Measurements from ENCODE around the gene SLC17A9. TPM values are rescaled to one million over a fixed set of nuclear protein-coding genes. Genes with fewer than 3 reads are reported as not detected.

Gene SLC17A9
- total RNA-seq, 1 donor from 2014 or later: 12.0 TPM

DNA sequence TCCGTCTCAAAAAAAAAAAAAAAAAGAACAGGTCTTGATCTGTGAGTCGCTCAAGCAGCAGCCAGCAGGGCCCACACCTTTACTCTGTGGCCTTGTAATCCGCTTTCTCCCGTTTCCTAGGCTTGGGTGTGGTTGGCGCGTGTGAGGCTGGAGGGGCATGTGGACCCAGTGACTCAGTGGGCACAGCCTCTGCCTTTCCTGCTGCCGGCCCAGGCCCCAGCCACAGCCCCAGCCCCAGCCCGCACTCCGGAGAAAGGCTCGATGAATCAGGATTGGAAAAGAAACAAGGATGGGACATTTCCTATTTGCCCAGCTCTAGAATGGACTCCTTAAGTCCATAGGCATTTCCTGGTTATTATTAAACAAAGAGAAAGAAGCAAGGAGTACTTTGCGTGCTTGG lies 50.0 kb downstream of the SLC17A9 start:
- H3K27me3 ChIP-seq (ENCODE audit: control insufficient read depth, insufficient read depth, low read length): peaks cover 80% of the 10 kb centered on the region
- TF ChIP-seq, protein P1, sequence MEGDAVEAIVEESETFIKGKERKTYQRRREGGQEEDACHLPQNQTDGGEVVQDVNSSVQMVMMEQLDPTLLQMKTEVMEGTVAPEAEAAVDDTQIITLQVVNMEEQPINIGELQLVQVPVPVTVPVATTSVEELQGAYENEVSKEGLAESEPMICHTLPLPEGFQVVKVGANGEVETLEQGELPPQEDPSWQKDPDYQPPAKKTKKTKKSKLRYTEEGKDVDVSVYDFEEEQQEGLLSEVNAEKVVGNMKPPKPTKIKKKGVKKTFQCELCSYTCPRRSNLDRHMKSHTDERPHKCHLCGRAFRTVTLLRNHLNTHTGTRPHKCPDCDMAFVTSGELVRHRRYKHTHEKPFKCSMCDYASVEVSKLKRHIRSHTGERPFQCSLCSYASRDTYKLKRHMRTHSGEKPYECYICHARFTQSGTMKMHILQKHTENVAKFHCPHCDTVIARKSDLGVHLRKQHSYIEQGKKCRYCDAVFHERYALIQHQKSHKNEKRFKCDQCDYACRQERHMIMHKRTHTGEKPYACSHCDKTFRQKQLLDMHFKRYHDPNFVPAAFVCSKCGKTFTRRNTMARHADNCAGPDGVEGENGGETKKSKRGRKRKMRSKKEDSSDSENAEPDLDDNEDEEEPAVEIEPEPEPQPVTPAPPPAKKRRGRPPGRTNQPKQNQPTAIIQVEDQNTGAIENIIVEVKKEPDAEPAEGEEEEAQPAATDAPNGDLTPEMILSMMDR (IDR thresholded peaks at IDR 0.05; ENCODE audit: insufficient read depth, low read length, poor library complexity, severe bottlenecking): no peak
- DNase-seq (ENCODE audit: low read depth): no peak
- no peaks in the 10 kb centered on the region for H3K36me3 ChIP-seq (ENCODE audit: control insufficient read depth, insufficient read depth, low read length)
- no peak overlapping the region for H3K4me3 ChIP-seq (ENCODE audit: low read depth, low read length)

DNA sequence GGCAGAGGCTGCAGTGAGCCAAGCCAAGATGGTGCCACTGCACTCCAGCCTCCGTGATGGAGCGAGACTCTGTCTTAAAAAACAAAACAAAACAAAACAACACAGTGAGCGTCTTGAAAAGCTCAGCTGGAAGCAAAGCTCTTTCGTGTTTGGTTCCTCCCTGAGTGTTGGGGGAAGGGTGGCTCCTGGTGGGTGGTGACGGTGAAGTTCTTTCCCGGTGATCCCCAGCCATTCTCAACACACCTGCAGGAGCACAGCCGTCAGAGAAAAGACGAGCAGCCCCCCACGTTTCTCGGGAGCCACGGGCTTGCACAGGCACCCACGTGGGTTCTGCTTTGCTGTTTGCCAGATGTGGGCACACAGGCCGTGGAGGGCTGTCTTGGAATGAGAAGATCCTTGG lies 51.0 kb downstream of the SLC17A9 start:
- Histone ChIP-seq H3K4me3 (ENCODE audit: low read depth, low read length) (no peak overlapping the region), H3K27me3 (ENCODE audit: control insufficient read depth, insufficient read depth, low read length) (peaks cover 83% of the 10 kb centered on the region), H3K36me3 (ENCODE audit: control insufficient read depth, insufficient read depth, low read length) (no peaks in the 10 kb centered on the region)
- TF ChIP-seq, protein P1 (IDR thresholded peaks at IDR 0.05; ENCODE audit: insufficient read depth, low read length, poor library complexity, severe bottlenecking): no peak
- no peak for DNase-seq (ENCODE audit: low read depth)

DNA sequence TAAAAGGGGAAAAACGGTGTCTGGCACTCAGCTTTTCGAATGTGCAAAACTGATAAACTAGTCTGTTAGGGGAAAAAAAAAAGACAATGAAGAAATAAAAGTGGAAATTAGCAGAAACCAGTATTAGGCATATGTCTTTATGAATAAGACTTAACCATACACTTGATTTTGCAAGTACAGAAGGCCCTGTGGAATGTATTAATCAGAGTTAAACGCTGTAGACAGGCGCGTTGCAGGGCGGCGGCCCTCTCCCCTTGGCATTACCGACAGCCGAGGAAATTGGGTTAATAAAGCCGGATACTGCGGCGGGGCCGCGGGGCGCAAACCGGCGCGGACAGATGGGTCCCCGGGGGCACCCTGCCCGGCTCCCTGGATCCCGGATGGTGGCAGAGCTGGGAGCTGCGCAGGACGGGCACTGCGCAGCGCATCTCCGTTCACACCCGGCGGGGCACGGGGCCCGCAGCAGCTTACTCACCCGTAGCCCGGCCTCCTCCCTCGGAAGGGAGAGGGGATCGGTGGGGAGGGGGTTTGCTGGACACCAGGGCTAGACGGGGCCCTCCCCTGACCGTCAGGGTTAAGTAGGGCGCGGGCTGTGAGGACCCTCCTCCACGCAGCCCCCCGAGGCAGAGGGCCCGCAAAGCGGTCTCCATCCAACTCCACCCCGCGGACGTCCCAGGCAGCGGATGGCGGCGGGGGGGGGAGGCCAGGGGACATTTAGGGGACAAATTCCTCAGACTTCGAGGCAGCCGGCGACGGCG lies 52.3 kb downstream of the SLC17A9 start:
- no peak for DNase-seq (ENCODE audit: low read depth)
- H3K36me3 ChIP-seq (ENCODE audit: control insufficient read depth, insufficient read depth, low read length): no peaks in the 10 kb centered on the region
- H3K27me3 ChIP-seq (ENCODE audit: control insufficient read depth, insufficient read depth, low read length): peaks cover 87% of the 10 kb centered on the region
- TF ChIP-seq, protein P1 (IDR thresholded peaks at IDR 0.05; ENCODE audit: insufficient read depth, low read length, poor library complexity, severe bottlenecking): no peak
- no peak overlapping the region for H3K4me3 ChIP-seq (ENCODE audit: low read depth, low read length)

DNA sequence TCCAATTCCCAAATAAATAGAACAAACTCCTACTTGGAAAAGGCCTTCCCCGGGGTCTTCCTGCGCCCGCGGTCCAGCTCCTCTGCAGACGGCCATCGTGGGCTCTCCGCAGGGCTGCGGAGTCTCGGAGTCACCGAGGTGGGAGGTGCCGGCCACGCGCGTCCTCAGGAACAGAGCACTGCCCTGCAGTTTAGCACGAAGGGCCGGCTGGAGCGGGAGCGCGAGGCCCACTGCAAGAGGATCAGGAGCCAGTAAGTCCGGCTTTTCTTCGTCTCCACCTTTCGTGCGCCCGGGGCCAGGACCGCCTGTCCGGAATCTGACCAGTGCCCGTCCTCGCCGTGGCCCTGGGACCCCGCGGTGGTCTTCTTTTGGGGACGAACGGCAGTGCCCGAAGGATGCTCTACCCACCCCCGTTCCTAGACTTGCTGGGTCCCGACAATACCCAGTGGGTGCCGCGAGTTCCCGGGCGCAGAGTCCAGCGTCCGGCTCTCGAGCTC lies 52.9 kb downstream of the SLC17A9 start:
- H3K4me3 ChIP-seq (ENCODE audit: low read depth, low read length): no peak overlapping the region
- TF ChIP-seq, protein P1 (IDR thresholded peaks at IDR 0.05; ENCODE audit: insufficient read depth, low read length, poor library complexity, severe bottlenecking): no peak
- DNase-seq (ENCODE audit: low read depth): no peak
- H3K36me3 ChIP-seq (ENCODE audit: control insufficient read depth, insufficient read depth, low read length): no peaks in the 10 kb centered on the region
- H3K27me3 ChIP-seq (ENCODE audit: control insufficient read depth, insufficient read depth, low read length): peaks cover 87% of the 10 kb centered on the region

DNA sequence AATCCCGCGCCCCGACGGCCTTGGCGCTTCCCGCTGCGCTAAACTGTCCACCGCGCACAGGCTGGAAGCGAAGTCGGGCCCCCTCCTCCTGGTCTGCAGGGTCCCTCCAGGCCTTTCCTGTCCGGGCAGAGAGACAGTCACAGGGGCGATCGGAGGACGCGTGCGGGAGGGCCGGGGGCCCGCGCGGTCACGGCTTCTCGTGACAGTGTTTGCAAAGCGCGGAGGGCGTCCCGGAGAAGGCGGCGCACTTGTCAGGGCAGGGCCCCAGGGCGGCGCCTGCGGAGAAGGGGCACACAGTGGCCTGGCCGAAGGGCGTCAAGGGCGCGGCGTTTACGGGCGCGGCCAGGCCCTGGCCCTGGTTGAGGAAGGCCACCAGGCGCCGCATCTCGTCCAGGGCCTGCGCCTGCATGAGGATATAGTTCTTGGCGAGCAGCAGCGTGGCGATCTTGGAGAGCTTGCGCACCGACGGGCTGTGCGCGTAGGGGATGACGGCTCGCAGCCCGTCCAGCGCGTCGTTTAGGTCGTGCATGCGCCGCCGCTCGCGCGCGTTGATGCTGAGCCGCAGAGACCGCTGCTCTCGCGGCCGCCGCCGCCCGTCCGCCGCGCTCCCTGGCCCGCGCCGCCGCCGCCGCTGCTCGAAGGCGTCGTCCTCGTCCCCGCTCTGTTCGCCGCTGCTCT lies 53.5 kb downstream of the SLC17A9 start:
- no peak for DNase-seq (ENCODE audit: low read depth)
- Histone ChIP-seq H3K4me3 (ENCODE audit: low read depth, low read length) (no peak overlapping the region), H3K27me3 (ENCODE audit: control insufficient read depth, insufficient read depth, low read length) (peaks cover 88% of the 10 kb centered on the region), H3K36me3 (ENCODE audit: control insufficient read depth, insufficient read depth, low read length) (no peaks in the 10 kb centered on the region)
- TF ChIP-seq, protein P1 (IDR thresholded peaks at IDR 0.05; ENCODE audit: insufficient read depth, low read length, poor library complexity, severe bottlenecking): no peak
